ENCODE measurements around the gene CREM. TPM values are rescaled to one million over a fixed set of nuclear protein-coding genes. Genes with fewer than 3 reads are reported as not detected.

CREM gene
- total and polyA plus RNA-seq, 2 of the 4 experiments (the other 2 are of a cell fraction): 33.2 to 40.5 TPM

- Histone ChIP-seq H3K4me2 (ENCODE audit: low read depth, low read length) (no peak overlapping the region), H3K23ac (ENCODE audit: low read depth, low read length) (no peak overlapping the region), H4K20me1 (ENCODE audit: insufficient read depth, low read length) (no peaks in the 10 kb centered on the region), H2AK5ac (ENCODE audit: low read depth, low read length) (no peak overlapping the region), H4K5ac (ENCODE audit: low read depth, low read length) (no peak overlapping the region), H3K18ac (ENCODE audit: low read depth, low read length) (no peak overlapping the region), H3K36me3 (ENCODE audit: control insufficient read depth, insufficient read depth, low read length) (no peaks in the 10 kb centered on the region), H2BK5ac (ENCODE audit: low read depth, low read length, poor library complexity, severe bottlenecking) (no peak overlapping the region), H2AK9ac (replicated peaks; ENCODE audit: low read depth, low read length, poor library complexity) (no peak overlapping the region), H2AFZ (replicated peaks; ENCODE audit: low read length, poor library complexity) (no peak overlapping the region), H3K14ac (replicated peaks; ENCODE audit: low read depth, low read length) (no peak overlapping the region), H3K9me1 (ENCODE audit: insufficient read depth, low read length) (no peaks in the 10 kb centered on the region), H2BK15ac (ENCODE audit: low read depth, low read length) (no peak overlapping the region), H3K27ac (ENCODE audit: insufficient read depth, low read length) (no peak overlapping the region), H3K4me1 (ENCODE audit: control insufficient read depth, insufficient read depth, low read length) (no peaks in the 10 kb centered on the region), H3K9ac (ENCODE audit: low read depth, low read length) (no peak overlapping the region), H4K91ac (ENCODE audit: insufficient read depth, low read depth, low read length) (no peak overlapping the region), H3K79me1 (ENCODE audit: low read depth in 1 of 2, low read length in 2 of 2) (no peaks in the 10 kb centered on the region), H4K8ac (ENCODE audit: low read depth in 2 of 2, low read length in 2 of 2) (no peak overlapping the region), H2BK20ac (ENCODE audit: low read depth, low read length) (no peak overlapping the region), H3K56ac (ENCODE audit: extremely low read depth, insufficient read depth, low read length) (no peak overlapping the region), H3K27me3 (ENCODE audit: control insufficient read depth, insufficient read depth, low read length) (no peaks in the 10 kb centered on the region), H3K9me3 (ENCODE audit: control insufficient read depth, insufficient read depth, low read length) (no peaks in the 10 kb centered on the region), H3K4ac (ENCODE audit: low read depth, low read length) (no peak overlapping the region), H3K4me3 (ENCODE audit: insufficient read depth, low read depth, low read length) (no peak overlapping the region), H2BK120ac (ENCODE audit: low read depth, low read length) (no peak overlapping the region)
- no CpG with 5 or more reads among the region's 8 CpGs for WGBS, 2 experiments (ENCODE audit: extremely low coverage in 2 of 2, insufficient read length in 1 of 2)
- intact Hi-C loops (cut with micrococcal nuclease): loop anchor here (10.0 kb wide), 1 partner anchor 361 kb away; no protein-coding TSS in a partner anchor
- in situ Hi-C loops (cut with MboI; ENCODE audit: low sequenced_read_pairs): loop anchor here (10.0 to 25.0 kb wide), 2 partner anchors 331 to 1553 kb away; no protein-coding TSS in a partner anchor
- TF ChIP-seq FOS (IDR thresholded peaks at IDR 0.05; ENCODE audit: low read depth, low read length): no peak
- TF ChIP-seq ELK1 (IDR thresholded peaks at IDR 0.05; ENCODE audit: borderline replicate concordance, low read depth, low read length): no peak
- no peak for TF ChIP-seq RCOR1 (IDR thresholded peaks at IDR 0.05; ENCODE audit: insufficient replicate concordance, low read length)
- TF ChIP-seq CEBPB (IDR thresholded peaks at IDR 0.05; ENCODE audit: low read depth, low read length): no peak
- DNase-seq (no peak), ATAC-seq (ENCODE audit: low read depth) (no peak)
- ChIA-PET CTCF (no interaction called here), POLR2A (ENCODE audit: unreplicated experiment) (no interaction called here)
- dilution Hi-C loops (cut with HindIII; ENCODE audit: low sequenced_read_pairs, unreplicated experiment): no loop called here
- BruUV-seq (replicated peaks): no TSS peak
These were observed 107.4 kb downstream of the CREM start for GRCh38 chr10:35234073-35234472.

All from IMR-90 (cell line).